A549 (cell line): Measurements from ENCODE around the gene GOLGA1. TPM values are rescaled to one million over a fixed set of nuclear protein-coding genes. Genes with fewer than 3 reads are reported as not detected.
A peak's percentile ranks its signal among the peaks of the same experiment; 100 is the strongest.
"Not testable (repeated sequence)": the region's sequence is repeated elsewhere in the genome, so short reads cannot be mapped to it uniquely, and the experiment has no call there.

Experiments
- ATAC-seq, 2 experiments: fragments of 200-7000 bp in 1 of 2; fragments of >200 bp in 1 of 2; cut with Nextera tagmentation in 1 of 2; cut with Tn5 transposase in 1 of 2; 3 replicates each; pipeline versions ENCODE4 v1.8.0 to v1.9.1; 2018 to 2020; ENCODE audit warnings: mild to moderate bottlenecking in 1 of 2, moderate library complexity in 1 of 2
- CTCF ChIA-PET: fragments of 300-600 bp; sonication (Branson Sonifier 250); formaldehyde crosslinking; extraction: SDS; loops from one replicate; lab custom pipeline; 2021; ENCODE audit warnings: antibody characterized with exemption, inconsistent platforms; lab: Yijun Ruan, JAX
- POLR2A ChIA-PET: fragments of 350-600 bp; formaldehyde crosslinking; extraction: SDS; loops from one replicate; lab custom pipeline; 2021; ENCODE audit warnings: antibody characterized with exemption, inconsistent platforms; lab: Yijun Ruan, JAX
- DNase-seq, 2 experiments: peaks; one replicate each; pipeline versions ENCODE4 v3.0.0 to v3.0.0-alpha.2; 2011 to 2016; ENCODE audit warnings: low read depth in 1 of 2, low spot score in 1 of 2
- FAIRE-seq: peaks from 2 replicates; lab custom pipeline; 2011; peaks lifted over from hg19 to GRCh38; lab: Jason Lieb, UNC
- H3K27ac ChIP-seq, 2 experiments: fragments of >200 bp; sonication (Bioruptor Twin); formaldehyde crosslinking; 3 replicates each; pipeline ENCODE4 v1.5.1; 2016 to 2017
- H3K4me1 ChIP-seq: fragments of >200 bp; sonication (Bioruptor Twin); formaldehyde crosslinking; 3 replicates; pipeline ENCODE4 v1.6.1; 2016
- H3K4me2 ChIP-seq: fragments of >200 bp; sonication (Bioruptor Twin); formaldehyde crosslinking; 3 replicates; pipeline ENCODE4 v1.6.1; 2016
- H3K4me3 ChIP-seq: fragments of >200 bp; sonication (Bioruptor Twin); formaldehyde crosslinking; 3 replicates; pipeline ENCODE4 v1.5.1; 2016
- H3K9me3 ChIP-seq: fragments of >200 bp; sonication (Bioruptor Twin); formaldehyde crosslinking; 3 replicates; pipeline ENCODE4 v1.6.1; 2016
- CBX2 ChIP-seq: fragments of 200-600 bp; sonication (generic); IDR thresholded peaks from 2 replicates; pipeline ENCODE4 v1.6.1; 2016; ENCODE audit warnings: low read depth, mild to moderate bottlenecking, borderline replicate concordance
- CHD2 ChIP-seq: fragments of 150-350 bp; IDR thresholded peaks from 2 replicates; pipeline ENCODE4 v1.6.1; 2014; ENCODE audit warnings: low read length; ENCODE audit not compliant: partially characterized antibody
- CHD4 ChIP-seq: fragments of 200-600 bp; sonication (generic); IDR thresholded peaks from 2 replicates; pipeline ENCODE4 v1.6.1; 2016; ENCODE audit warnings: antibody characterized with exemption, mild to moderate bottlenecking, borderline replicate concordance
- CTCF ChIP-seq: fragments of >200 bp; sonication (Bioruptor Twin); formaldehyde crosslinking; IDR thresholded peaks from 3 replicates; pipeline ENCODE4 v1.5.1; 2016
- FOSL2 ChIP-seq, 2 experiments: fragments of 450-650 bp in 1 of 2; fragments of >200 bp in 1 of 2; sonication (Bioruptor Twin) in 1 of 2; formaldehyde crosslinking; IDR thresholded peaks; 2 replicates each; pipeline versions ENCODE4 v1.5.0 to v1.6.1; 2016 to 2020; ENCODE audit warnings: mild to moderate bottlenecking in 1 of 2, moderate library complexity in 1 of 2
- GATA3 ChIP-seq: IDR thresholded peaks from 2 replicates; pipeline ENCODE4 v1.6.1; 2012; ENCODE audit warnings: borderline replicate concordance
- HEYL ChIP-seq: fragments of 250-450 bp; sonication (Bioruptor Pico); IDR thresholded peaks from 2 replicates; pipeline ENCODE4 v1.8.0; 2021; ENCODE audit warnings: mild to moderate bottlenecking, moderate library complexity
- HOXA7 ChIP-seq: fragments of 250-450 bp; sonication (Bioruptor Pico); IDR thresholded peaks from 2 replicates; pipeline ENCODE4 v1.5.0; 2020; ENCODE audit warnings: mild to moderate bottlenecking, moderate library complexity
- KDM1A ChIP-seq: fragments of 200-600 bp; sonication (generic); IDR thresholded peaks from 2 replicates; pipeline ENCODE4 v1.6.1; 2016; ENCODE audit warnings: low read depth, mild to moderate bottlenecking
- KDM5A ChIP-seq: fragments of 200-600 bp; sonication (generic); IDR thresholded peaks from 2 replicates; pipeline ENCODE4 v1.6.1; 2016; ENCODE audit warnings: antibody characterized with exemption, mild to moderate bottlenecking
- MAX ChIP-seq: IDR thresholded peaks from 2 replicates; pipeline ENCODE4 v1.6.1; 2012
- NFE2L2 ChIP-seq: fragments of 150-350 bp; conservative IDR thresholded peaks from 2 replicates; pipeline ENCODE4 v1.6.1; 2014; ENCODE audit warnings: low read length
- PHF8 ChIP-seq: fragments of 200-600 bp; sonication (generic); IDR thresholded peaks from 2 replicates; pipeline ENCODE4 v1.6.1; 2016; ENCODE audit warnings: low read depth, mild to moderate bottlenecking, antibody characterized with exemption, moderate library complexity, borderline replicate concordance
- POLR2AphosphoS2 ChIP-seq: conservative IDR thresholded peaks from 2 replicates; pipeline ENCODE4 v1.6.1; 2012; ENCODE audit warnings: low read length, improper control_type of control experiment, inconsistent platforms
- RAD21 ChIP-seq, 2 experiments: fragments of >200 bp in 1 of 2; sonication (Bioruptor Twin) in 1 of 2; formaldehyde crosslinking in 1 of 2; IDR thresholded peaks in 1 of 2; conservative IDR thresholded peaks in 1 of 2; 2 replicates in 1 of 2; 3 replicates in 1 of 2; pipeline ENCODE4 v1.6.1; 2012 to 2018; ENCODE audit warnings: inconsistent platforms in 1 of 2
- RNF2 ChIP-seq: fragments of 200-600 bp; sonication (generic); IDR thresholded peaks from 2 replicates; pipeline ENCODE4 v1.6.1; 2016; ENCODE audit warnings: low read depth, mild to moderate bottlenecking, antibody characterized with exemption, moderate library complexity, borderline replicate concordance
- SMC3 ChIP-seq: fragments of >200 bp; sonication (Bioruptor Twin); formaldehyde crosslinking; IDR thresholded peaks from 3 replicates; pipeline ENCODE4 v1.6.1; 2018; ENCODE audit warnings: inconsistent platforms
- SREBF2 ChIP-seq: fragments of 450-650 bp; IDR thresholded peaks from 2 replicates; pipeline ENCODE4 v1.6.1; 2014; ENCODE audit warnings: mild to moderate bottlenecking, moderate library complexity
- TFCP2L1 ChIP-seq: fragments of 250-450 bp; sonication (Bioruptor Pico); IDR thresholded peaks from 2 replicates; pipeline ENCODE4 v1.5.0; 2021; ENCODE audit warnings: mild to moderate bottlenecking
- TP53 ChIP-seq: fragments of 250-450 bp; sonication (Bioruptor Pico); IDR thresholded peaks from 2 replicates; pipeline ENCODE4 v1.5.0; 2021; ENCODE audit warnings: mild to moderate bottlenecking, moderate library complexity
- USF2 ChIP-seq: fragments of 450-650 bp; IDR thresholded peaks from 2 replicates; pipeline ENCODE4 v1.6.1; 2014; ENCODE audit warnings: antibody characterized with exemption
- ZNF302 ChIP-seq: fragments of 250-450 bp; sonication (Bioruptor Pico); IDR thresholded peaks from 2 replicates; pipeline ENCODE4 v1.9.0; 2021; ENCODE audit warnings: inconsistent platforms, mild to moderate bottlenecking, moderate library complexity
- WGBS: methylation state at CpG from one replicate; pipeline ENCODE4 v1.1.6; 2017; ENCODE audit errors: missing lambda C conversion rate; 5-methylcytosine and 5-hydroxymethylcytosine counted together
- polyA plus RNA-seq, 4 experiments: library from polyadenylated mRNA; depleted of rRNA in 3 of 4; stranded (reverse); fragments of >200 nt; fragmentation: RNase III in 1 of 4; extraction: RNeasy Plus Mini Kit Qiagen cat#74134 plus additional on column Dnase treatment in 1 of 4; gene quantifications; 2 replicates in 3 of 4; 3 replicates in 1 of 4; pipeline ENCODE4 v1.2.3, GENCODE V29; 2011 to 2017
- TF ChIP-seq, protein P1 (sequence below): fragments of 250-450 bp; sonication (Bioruptor Pico); IDR thresholded peaks from 2 replicates; pipeline ENCODE4 v1.5.0; 2020; ENCODE audit warnings: low read depth, mild to moderate bottlenecking, moderate library complexity

Gene GOLGA1
- polyA plus RNA-seq, 2 of the 4 experiments (the other 2 are of a cell fraction) = 10.0 to 19.4 TPM

GRCh38 chr9:124960409-124960752 lies 19.5 kb upstream of the GOLGA1 start:
- ATAC-seq (no peak), DNase-seq (peak in 1 of 2 experiments; percentile 4), FAIRE-seq (no peak)
- H3K4me2 ChIP-seq = no peak overlapping the region
- no peaks in the 10 kb centered on the region for H3K9me3 ChIP-seq
- ChIA-PET CTCF (no interaction called here), POLR2A (no interaction called here)
- H3K27ac ChIP-seq = no peak overlapping the region
- no peaks in the 10 kb centered on the region for H3K4me1 ChIP-seq
- H3K4me3 ChIP-seq = no peak overlapping the region
- TF ChIP-seq HEYL (CRISPR knock-in tag) = no peak
- no peak for TF ChIP-seq ZNF302 (CRISPR knock-in tag)
- no peak for TF ChIP-seq CHD4
- TF ChIP-seq RNF2 = no peak
- TF ChIP-seq GATA3 = no peak
- no peak for TF ChIP-seq CBX2
- no peak for TF ChIP-seq CTCF
- no peak for TF ChIP-seq NFE2L2
- no peak for TF ChIP-seq PHF8
- 46% methylated on average over 2 of the region's 2 CpGs for WGBS

- H3K9me3 ChIP-seq, ATAC-seq, H3K4me1 ChIP-seq, CTCF ChIA-PET, FAIRE-seq, H3K27ac ChIP-seq, DNase-seq, POLR2A ChIA-PET, H3K4me2 ChIP-seq, H3K4me3 ChIP-seq: not testable (repeated sequence)
- 94% methylated on average over 9 of the region's 9 CpGs for WGBS
Measured at GRCh38 chr9:124959671-124960408, 19.0 kb upstream of the GOLGA1 start.

DNA sequence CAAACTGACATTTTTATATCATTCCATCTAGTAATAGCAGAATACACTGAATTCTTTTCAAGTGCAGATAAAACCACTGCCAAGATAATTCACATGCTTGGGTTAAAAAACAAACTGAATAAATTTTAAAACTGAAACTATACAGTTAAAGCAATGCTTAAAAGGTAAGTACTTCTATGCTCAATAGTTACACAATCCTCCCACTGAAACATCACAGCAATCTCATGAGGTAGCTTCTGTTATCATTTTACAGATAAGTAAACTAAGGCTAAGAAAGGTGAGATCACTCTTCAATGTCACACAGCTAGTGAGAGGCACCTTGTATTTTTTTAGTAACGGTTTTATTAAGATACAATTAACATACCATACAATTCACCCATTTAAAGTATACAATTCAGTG lies 13.4 kb upstream of the GOLGA1 start:
- no peak overlapping the region for H3K27ac ChIP-seq
- H3K4me1 ChIP-seq = no peaks in the 10 kb centered on the region
- DNase-seq (no peak), ATAC-seq (no peak), FAIRE-seq (no peak)
- POLR2A ChIA-PET = no interaction called here
- no peak overlapping the region for H3K4me2 ChIP-seq
- no peak for TF ChIP-seq KDM1A
- TF ChIP-seq, protein P1, sequence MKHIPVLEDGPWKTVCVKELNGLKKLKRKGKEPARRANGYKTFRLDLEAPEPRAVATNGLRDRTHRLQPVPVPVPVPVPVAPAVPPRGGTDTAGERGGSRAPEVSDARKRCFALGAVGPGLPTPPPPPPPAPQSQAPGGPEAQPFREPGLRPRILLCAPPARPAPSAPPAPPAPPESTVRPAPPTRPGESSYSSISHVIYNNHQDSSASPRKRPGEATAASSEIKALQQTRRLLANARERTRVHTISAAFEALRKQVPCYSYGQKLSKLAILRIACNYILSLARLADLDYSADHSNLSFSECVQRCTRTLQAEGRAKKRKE (CRISPR knock-in tag) = no peak
- no peak for TF ChIP-seq TP53 (CRISPR knock-in tag)
- TF ChIP-seq TFCP2L1 (CRISPR knock-in tag) = no peak
- TF ChIP-seq USF2 = no peak
- no peak for TF ChIP-seq POLR2AphosphoS2
- TF ChIP-seq KDM5A = no peak
- no peak for TF ChIP-seq CHD2
- TF ChIP-seq SMC3 = no peak
- TF ChIP-seq SREBF2 = no peak
- TF ChIP-seq CHD4 = no peak
- TF ChIP-seq FOSL2 (IDR thresholded peaks at IDR 0.05) = no peak
- TF ChIP-seq FOSL2 (CRISPR knock-in tag; IDR thresholded peaks at IDR 0.05) = no peak
- TF ChIP-seq RAD21 (conservative IDR thresholded peaks at IDR 0.05 in 1 of 2, IDR thresholded peaks at IDR 0.05 in 1 of 2) = no peak
- TF ChIP-seq PHF8 = no peak
- TF ChIP-seq MAX = no peak
- TF ChIP-seq HOXA7 (CRISPR knock-in tag) = no peak
- CTCF ChIA-PET = no interaction called here
- 92% methylated on average over 1 of the region's 1 CpG for WGBS
- H3K9me3 ChIP-seq = no peaks in the 10 kb centered on the region
- H3K4me3 ChIP-seq = no peak overlapping the region
